Upper lobe of left lung (tissue), 4 donors: Measurements from ENCODE around the gene IL1RAPL2.

Experiments used
- EP300 ChIP-seq, 4 donors: sonication (generic); formaldehyde crosslinking; IDR thresholded peaks; one replicate each; pipeline ENCODE4 v1.5.1; 2017; ENCODE audit warnings: antibody characterized with exemption in 4 of 4, control low read depth in 2 of 4
- POLR2A ChIP-seq, 4 donors: fragments of 450-650 bp; IDR thresholded peaks; one replicate each; pipeline ENCODE4 v1.5.1; 2016 to 2017; ENCODE audit warnings: antibody characterized with exemption in 4 of 4, mild to moderate bottlenecking in 2 of 4
- POLR2AphosphoS5 ChIP-seq, 2 donors: sonication (generic); formaldehyde crosslinking; IDR thresholded peaks; one replicate each; pipeline ENCODE4 v1.5.1; 2017; ENCODE audit warnings: antibody characterized with exemption in 2 of 2
- TF ChIP-seq, protein P1 (sequence below), 6 experiments: fragments of 450-650 bp in 4 of 6; fragments of 200-600 bp in 2 of 6; sonication (generic) in 2 of 6; IDR thresholded peaks; one replicate each; pipeline ENCODE4 v1.5.1; 2016 to 2019; ENCODE audit warnings: antibody characterized with exemption in 6 of 6

DNA sequence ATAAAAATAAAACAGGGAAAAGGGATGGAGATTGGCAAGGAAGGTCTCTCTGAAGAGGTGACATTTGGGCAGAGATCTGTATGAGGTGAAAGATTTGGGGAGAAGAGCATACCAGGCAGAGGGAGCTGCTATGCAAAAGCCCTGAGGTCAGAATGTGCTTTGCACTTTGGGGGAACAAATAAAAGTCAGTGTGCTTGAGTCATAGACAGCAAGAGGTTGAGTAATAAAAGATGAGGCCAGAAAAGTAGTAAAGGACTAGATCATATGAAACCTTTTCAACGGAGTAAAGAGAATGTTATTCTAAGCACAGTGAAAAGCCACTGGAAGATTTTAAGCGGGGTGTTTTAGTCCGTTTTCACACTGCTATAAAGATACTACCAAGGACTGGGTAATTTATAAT, 731.0 kb downstream of the IL1RAPL2 start:
- TF ChIP-seq, protein P1, sequence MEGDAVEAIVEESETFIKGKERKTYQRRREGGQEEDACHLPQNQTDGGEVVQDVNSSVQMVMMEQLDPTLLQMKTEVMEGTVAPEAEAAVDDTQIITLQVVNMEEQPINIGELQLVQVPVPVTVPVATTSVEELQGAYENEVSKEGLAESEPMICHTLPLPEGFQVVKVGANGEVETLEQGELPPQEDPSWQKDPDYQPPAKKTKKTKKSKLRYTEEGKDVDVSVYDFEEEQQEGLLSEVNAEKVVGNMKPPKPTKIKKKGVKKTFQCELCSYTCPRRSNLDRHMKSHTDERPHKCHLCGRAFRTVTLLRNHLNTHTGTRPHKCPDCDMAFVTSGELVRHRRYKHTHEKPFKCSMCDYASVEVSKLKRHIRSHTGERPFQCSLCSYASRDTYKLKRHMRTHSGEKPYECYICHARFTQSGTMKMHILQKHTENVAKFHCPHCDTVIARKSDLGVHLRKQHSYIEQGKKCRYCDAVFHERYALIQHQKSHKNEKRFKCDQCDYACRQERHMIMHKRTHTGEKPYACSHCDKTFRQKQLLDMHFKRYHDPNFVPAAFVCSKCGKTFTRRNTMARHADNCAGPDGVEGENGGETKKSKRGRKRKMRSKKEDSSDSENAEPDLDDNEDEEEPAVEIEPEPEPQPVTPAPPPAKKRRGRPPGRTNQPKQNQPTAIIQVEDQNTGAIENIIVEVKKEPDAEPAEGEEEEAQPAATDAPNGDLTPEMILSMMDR (IDR thresholded peaks at IDR 0.05): no peak
- no peak for TF ChIP-seq POLR2A (IDR thresholded peaks at IDR 0.05)
- TF ChIP-seq EP300 (IDR thresholded peaks at IDR 0.05): no peak
- no peak for TF ChIP-seq POLR2AphosphoS5 (IDR thresholded peaks at IDR 0.05)
